NT2/D1 (cell line): ENCODE measurements around the gene AKR1C3.

Experiments
- SUZ12 ChIP-seq: IDR thresholded peaks from 2 replicates; pipeline ENCODE4 v1.6.1; 2011; ENCODE audit not compliant: insufficient read length, insufficient read depth; ENCODE audit errors: extremely low read depth
- YY1 ChIP-seq: IDR thresholded peaks from 2 replicates; pipeline ENCODE4 v1.6.1; 2011; ENCODE audit not compliant: insufficient read length, insufficient read depth
- ZNF274 ChIP-seq: IDR thresholded peaks from 2 replicates; pipeline ENCODE4 v1.6.1; 2011; ENCODE audit warnings: mild to moderate bottlenecking, low read depth, low read length

GRCh38 chr10:5079306-5079830, 14.8 kb upstream of the AKR1C3 start:
- TF ChIP-seq YY1: no peak
- no peak for TF ChIP-seq SUZ12
- no peak for TF ChIP-seq ZNF274
